NCI-H1092 treated with DMSO at 0.1 percent for 48 hours (cell line): Measurements from ENCODE around the gene RUFY3.
"Not testable (repeated sequence)": the region's sequence is repeated elsewhere in the genome, so short reads cannot be mapped to it uniquely, and the experiment has no call there.

ENCODE experiments used
- DNase-seq: peaks from one replicate; lab custom pipeline; 2025; lab: John Stamatoyannopoulos, UW

Gene RUFY3

GRCh38 chr4:70721747-70722146, at the start of gene RUFY3:
RUFY3 (plus strand) TSS chr4:70721964; CDS start chr4:70722574, 610 bp downstream.
- peak; percentile 93 for DNase-seq

- no peak for DNase-seq
Observed at GRCh38 chr4:70674191-70674590, 47.6 kb upstream of the RUFY3 start.

GRCh38 chr4:70674731-70675130, 47.0 kb upstream of the RUFY3 start:
- no peak for DNase-seq

GRCh38 chr4:70676554-70677090, 45.1 kb upstream of the RUFY3 start:
- no peak for DNase-seq

GRCh38 chr4:70678383-70678999, 43.3 kb upstream of the RUFY3 start:
- no peak for DNase-seq

GRCh38 chr4:70680934-70681333, 40.8 kb upstream of the RUFY3 start:
- DNase-seq = no peak

- no peak for DNase-seq
Observed at GRCh38 chr4:70681704-70682103, 40.1 kb upstream of the RUFY3 start.

GRCh38 chr4:70682142-70682541, 39.6 kb upstream of the RUFY3 start:
- not testable (repeated sequence) for DNase-seq

GRCh38 chr4:70687392-70687791, 34.4 kb upstream of the RUFY3 start:
- no peak for DNase-seq

- DNase-seq = peak; percentile 98
Observed at GRCh38 chr4:70687821-70688794, 33.7 kb upstream of the RUFY3 start, which contains the start of gene UTP3. UTP3 (plus strand) TSS chr4:70688532; CDS start chr4:70688678, 146 bp downstream.

- DNase-seq = no peak
Observed at GRCh38 chr4:70688795-70689231, 33.0 kb upstream of the RUFY3 start.

- no peak for DNase-seq
Observed at GRCh38 chr4:70691661-70692060, 30.1 kb upstream of the RUFY3 start.

GRCh38 chr4:70694633-70695032, 27.1 kb upstream of the RUFY3 start:
- DNase-seq = not testable (repeated sequence)

- not testable (repeated sequence) for DNase-seq
Observed at GRCh38 chr4:70698435-70698834, 23.3 kb upstream of the RUFY3 start.

- no peak for DNase-seq
Observed at GRCh38 chr4:70700712-70701111, 21.1 kb upstream of the RUFY3 start.

GRCh38 chr4:70701271-70701670, 20.5 kb upstream of the RUFY3 start:
- no peak for DNase-seq

- not testable (repeated sequence) for DNase-seq
Observed at GRCh38 chr4:70702592-70702991, 19.2 kb upstream of the RUFY3 start.

GRCh38 chr4:70703619-70704214, 18.0 kb upstream of the RUFY3 start:
- DNase-seq = peak; percentile 83

GRCh38 chr4:70704215-70704930, 17.4 kb upstream of the RUFY3 start:
- peak; percentile 80 for DNase-seq

- DNase-seq = no peak
Observed at GRCh38 chr4:70704931-70705182, 16.9 kb upstream of the RUFY3 start.

GRCh38 chr4:70705183-70706043, 16.4 kb upstream of the RUFY3 start:
- peak; percentile 41 for DNase-seq
